OCI-M2 (cell line): ENCODE measurements around the gene RNGTT.

ENCODE experiments used
- DNase-seq: peaks from one replicate; lab custom pipeline; 2025; ENCODE audit not compliant: unreplicated experiment; lab: John Stamatoyannopoulos, UW

Gene RNGTT

GRCh38 chr6:88616380-88616779, 347.0 kb downstream of the RNGTT start:
- no peak for DNase-seq

- DNase-seq: no peak
Measured at GRCh38 chr6:88614316-88614877, 349.0 kb downstream of the RNGTT start.

DNA sequence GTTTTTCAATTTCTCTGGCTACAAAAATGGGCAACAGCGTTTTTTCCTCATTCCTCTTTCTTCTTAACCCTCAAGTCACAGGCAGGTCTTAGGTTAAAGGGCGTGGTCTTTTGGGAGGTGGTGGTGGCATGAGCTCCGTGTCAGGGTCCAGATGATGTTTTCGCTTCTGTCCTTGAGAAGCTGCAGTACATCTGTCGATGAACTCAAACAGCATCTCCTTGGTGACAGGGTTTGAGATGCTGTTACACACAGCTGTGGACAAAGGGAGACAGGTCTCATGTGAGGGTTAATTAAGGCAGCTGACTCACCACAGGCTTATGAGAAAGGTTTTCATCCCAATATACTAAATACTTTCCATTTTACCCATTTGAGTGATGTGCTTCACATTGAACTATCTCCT, 350.8 kb downstream of the RNGTT start:
- DNase-seq: no peak

DNA sequence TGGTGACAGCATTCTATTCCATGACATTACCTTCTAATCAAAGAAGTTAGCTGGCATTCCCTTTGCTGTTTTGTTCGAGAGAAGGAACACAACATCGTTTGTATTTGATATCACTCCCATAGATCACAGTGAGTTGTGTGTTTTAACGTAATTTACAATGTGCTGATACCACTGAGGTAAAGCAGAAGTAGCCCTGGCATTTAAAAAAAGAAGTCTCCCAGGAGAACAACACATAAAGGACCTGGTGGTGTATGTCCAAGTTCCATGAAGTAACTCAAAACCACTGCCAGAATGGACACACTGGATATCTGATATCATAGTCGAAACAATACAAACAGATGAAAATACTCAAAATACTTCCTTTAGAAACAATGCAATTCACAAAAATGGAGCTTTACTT, 351.7 kb downstream of the RNGTT start:
- DNase-seq: no peak

DNA sequence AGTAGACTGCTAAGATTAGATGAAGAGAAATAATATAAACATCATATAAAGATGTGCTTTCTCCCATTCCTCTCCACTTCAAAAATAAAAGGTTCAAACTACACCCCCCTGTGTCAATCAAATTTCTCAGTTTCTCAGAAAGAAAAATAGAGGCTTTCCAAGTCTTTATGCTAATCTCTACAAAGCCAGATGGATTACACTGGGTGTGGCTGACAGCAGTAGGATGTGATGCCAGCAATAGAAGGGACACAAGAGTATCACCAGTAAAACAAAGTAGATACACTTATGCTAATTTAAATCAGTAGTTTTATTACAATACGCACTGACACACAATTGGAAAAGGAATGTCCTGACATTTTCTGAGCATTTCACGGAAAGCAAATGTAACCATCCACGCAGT, 353.4 kb downstream of the RNGTT start:
- no peak for DNase-seq

- no peak for DNase-seq
Measured at GRCh38 chr6:88605271-88605670, 358.1 kb downstream of the RNGTT start.

- no peak for DNase-seq
Measured at GRCh38 chr6:88599571-88599970, 363.8 kb downstream of the RNGTT start.

DNA sequence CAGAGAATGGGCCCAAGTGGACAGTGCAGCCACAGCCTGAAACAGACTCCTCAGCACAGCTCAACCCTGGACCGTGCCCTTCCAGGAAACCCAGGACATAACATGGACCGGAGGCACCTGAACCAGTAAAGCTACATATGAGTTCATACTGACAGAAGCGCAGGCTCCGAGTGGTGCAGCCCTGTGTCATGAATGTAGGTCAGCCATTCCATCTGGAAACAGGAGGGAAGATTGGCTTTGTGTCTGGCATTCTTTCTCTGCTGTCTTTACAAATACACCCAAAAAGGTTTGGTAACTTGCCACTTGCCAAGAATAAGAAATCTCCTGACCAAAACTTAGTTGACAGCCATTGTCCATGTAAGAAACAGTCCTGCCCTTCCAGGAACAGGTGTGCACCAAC, 366.6 kb downstream of the RNGTT start:
- no peak for DNase-seq

GRCh38 chr6:88588938-88589337, 374.5 kb downstream of the RNGTT start:
- DNase-seq: no peak

- DNase-seq: no peak
Measured at GRCh38 chr6:88587150-88587520, 376.3 kb downstream of the RNGTT start.

DNA sequence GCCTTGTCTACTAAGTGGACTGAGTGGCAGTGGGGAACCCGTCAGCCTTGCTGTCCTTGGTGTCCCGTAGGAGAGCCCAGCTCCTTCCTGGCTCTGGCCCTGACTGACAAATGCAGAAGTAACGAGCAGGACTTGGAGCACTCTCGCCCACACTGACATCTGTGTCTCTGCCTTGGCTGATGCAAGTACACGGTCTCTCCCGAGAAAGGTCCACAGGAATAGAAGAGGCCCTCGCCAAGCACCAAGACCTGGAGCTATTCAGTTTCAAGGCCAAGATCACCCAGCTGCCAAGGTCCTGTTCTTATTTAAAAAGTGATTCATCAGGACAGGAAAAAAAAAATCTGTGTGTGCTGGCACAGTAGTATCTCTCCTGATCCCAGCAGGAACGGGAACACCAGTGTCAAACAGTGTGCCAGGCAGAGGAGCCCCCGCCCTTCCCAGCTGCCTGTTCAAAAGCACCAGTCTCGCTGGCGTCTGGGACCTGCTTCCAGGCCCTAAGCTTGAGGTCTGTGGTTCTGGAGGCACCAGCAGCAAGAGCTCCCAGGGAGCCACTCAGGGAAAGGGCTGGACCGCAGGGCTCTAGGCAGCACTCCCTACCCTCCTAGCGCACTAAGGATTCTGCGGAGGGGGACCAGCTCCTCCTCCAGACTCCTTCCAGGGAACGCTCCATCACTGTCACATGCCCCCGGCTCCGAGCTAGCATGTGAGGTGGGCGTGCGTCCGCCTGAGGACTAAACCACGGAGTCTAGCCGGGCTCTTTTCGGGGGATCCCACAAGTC, 376.9 kb downstream of the RNGTT start:
- DNase-seq: no peak

GRCh38 chr6:88585276-88585692, 378.1 kb downstream of the RNGTT start:
- DNase-seq: no peak

GRCh38 chr6:88584581-88585275, 378.7 kb downstream of the RNGTT start:
- DNase-seq: no peak

DNA sequence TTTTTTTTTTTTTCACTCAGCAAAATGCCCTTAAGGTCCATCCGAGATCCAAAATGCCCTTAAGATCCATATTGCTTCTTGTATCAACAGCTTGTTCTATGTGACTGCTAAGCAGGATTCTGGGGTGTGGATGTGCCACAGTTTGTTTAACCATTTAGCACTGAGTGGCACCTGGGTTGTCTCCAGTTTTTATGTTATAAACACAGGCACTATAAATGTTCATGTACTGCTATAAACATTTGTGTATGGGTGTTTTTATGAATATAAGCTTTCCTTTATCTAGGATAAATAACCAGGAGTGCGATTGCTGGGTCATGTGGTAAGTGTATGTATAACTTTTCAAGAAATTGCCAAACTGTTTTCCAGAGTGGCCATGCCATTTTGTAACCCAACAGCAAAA, 386.0 kb downstream of the RNGTT start:
- DNase-seq: no peak

DNA sequence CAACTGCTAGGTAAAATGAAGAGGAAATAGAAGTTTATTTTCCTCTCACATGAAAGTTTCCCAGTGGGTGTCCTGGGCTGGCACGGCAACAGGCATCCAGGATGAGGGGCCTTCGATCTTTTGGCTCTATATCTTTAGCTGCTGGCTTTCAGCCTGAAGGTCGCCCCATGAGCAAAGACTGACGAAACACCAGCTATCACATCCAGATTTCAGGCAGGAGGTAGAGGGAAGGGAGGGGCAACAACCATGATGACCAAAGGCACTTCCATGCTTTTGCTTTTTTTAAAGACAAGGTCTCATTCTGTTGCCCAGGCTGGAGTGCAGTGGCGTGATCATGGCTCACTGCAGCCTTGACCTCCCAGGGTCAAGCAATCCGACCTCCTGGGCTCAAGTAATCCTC, 387.9 kb downstream of the RNGTT start:
- DNase-seq: no peak

- no peak for DNase-seq
Measured at GRCh38 chr6:88574651-88575050, 388.8 kb downstream of the RNGTT start.

- DNase-seq: no peak
Measured at GRCh38 chr6:88574031-88574430, 389.4 kb downstream of the RNGTT start.

- DNase-seq: no peak
Measured at GRCh38 chr6:88573561-88573960, 389.9 kb downstream of the RNGTT start.

DNA sequence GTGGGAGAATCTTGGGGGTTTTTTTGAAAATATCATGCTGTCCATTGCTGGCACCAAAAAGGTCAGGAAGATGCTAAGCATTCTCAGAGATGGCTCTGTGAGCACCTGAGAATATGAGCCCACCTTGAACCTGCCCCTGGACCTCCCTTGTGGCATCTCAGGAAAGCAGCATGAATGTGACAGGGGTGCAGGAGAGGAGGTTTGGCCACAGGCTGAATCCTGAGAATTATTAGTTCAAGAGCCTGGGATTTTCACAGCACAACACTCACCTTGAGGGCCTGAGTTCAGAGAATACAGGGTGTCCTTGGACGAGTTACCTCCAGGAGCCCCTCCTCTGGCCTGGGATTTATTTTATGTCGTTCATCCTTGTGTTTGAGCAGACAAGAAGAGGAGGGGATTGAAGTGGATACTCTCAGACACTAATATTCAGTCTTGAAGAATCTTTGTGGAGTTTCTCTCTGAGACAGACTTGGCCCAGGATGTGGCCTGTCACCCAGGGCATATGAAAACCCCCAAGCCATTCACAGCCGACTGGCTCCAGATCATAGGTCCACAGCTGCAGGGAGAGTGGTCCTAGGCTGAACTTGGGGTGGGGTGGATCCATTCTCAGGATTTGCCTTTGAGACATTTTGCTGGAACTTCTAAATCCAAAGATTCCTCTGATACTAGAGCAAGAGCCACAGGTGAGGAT, 390.8 kb downstream of the RNGTT start:
- no peak for DNase-seq

DNA sequence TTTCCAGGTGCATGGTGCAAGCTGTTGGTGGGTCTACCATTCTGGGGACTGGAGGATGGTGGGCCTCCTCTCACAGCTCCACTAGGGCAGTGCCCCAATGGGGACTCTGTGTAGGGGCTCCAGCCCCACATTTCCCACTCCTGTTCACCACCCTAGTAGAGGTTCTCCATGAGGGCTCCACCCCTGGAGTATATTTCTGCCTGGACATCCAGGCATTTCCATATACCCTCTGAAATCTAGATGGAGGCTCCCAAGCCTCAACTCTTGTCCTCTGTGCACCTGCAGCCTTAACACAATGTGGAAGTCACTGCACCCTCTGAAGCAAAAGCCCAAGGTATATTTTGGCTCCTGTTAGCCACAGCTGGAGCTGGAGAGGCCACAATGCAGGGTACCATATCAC, 393.5 kb downstream of the RNGTT start:
- no peak for DNase-seq

DNA sequence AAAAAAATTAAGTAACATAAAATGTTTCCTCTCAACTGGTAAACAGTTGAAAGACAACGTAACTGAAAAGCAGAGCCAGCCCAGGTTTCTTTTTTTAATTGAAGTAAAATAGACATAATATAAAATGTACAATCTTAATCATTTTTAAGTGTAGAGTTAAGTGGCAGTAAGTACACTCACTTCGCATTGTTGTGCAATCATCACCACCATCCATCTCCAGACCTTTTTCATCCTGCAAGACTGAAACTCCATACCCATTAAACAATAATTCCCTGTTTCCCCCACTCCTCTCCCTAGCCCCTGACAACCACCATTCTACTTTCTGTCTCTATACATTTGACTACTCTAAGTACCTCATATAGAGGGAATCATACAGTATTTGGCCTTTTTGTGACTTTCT, 395.7 kb downstream of the RNGTT start:
- DNase-seq: no peak
